HG03571 (cell line): ENCODE measurements around the gene TMOD4.

ENCODE experiments used
- ATAC-seq: cut with Tn5 transposase; IDR thresholded peaks from one replicate; pipeline ENCODE4 v1.9.1; 2021; ENCODE audit not compliant: unreplicated experiment

Gene TMOD4

DNA sequence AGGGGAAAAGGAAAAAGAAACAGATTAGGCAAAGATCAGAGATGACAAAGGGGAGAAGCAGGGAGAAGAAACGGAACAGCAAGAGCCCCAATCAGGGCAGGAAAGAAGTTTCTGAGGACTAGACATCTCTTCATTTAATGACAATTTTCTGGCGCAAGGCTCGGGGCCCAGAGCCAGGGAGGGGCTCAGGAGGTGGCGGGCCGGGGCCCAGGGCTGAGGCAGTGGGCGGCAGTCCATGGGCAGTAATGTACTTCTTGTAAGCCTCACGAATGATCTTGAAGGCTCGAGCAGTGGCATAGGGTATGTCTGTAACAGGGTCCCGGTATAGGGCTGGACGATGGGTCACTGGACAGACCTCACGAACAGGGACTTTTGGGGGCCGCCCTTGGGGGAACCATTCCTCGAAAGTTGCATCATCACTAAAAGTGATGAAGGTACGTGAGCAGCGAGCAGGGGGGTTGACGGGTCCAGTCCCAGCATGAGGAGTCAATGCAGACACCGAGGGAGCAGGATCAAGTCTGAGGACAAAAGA is 799 bp upstream of the TMOD4 start:
- no peak for ATAC-seq

DNA sequence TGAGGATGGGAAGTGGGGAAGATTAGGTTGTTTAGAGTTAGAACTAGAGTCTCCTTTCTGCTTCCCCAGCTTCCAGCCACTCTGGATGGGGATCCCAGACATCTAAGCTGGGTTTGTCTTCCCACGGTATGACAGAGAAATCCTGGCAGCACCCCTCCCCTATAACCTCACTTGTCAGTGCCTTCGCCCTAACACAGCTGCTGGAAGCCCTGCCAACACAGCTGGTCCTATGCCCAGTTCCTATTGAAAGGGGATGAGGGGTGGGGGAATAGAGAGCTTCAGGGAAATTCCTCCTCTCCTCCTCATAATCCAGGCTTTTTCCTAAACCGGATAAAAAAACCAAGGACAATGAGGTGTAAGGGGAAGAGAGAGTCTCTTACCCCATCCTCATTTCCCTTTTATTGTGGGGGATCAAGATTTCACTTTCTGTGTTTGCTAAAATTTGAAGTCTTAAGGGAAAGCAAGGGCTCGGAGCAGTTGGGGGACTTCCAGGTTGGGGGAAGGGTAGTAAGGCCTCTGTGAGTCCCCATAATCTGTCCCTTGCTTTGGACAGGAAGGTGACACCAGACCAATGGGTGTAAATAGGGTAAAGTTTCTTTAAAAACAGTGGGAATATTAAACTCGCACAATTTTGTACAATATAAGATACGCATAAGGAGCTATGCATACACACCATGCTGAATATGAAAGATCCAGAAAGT is 590 bp downstream of the TMOD4 start:
- no peak for ATAC-seq

DNA sequence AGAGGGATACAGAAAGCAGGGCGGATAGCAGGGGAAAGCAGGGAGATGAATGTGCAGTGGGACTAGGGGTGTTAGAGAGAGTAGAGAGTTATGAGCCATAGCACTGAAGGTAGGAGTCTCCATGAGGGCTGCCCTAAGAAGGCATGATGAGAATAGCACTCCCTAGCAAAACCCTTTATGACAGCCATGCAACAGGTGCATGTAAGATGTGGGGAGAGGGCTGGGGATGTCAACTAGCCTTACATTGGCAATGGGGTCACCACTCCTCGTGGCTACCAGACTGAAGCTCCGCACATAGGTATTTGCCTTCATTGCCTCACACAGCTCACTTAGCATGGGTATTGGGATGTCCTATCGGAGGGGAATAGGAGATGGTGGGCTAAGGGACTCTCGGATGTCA is 4.6 kb downstream of the TMOD4 start:
- no peak for ATAC-seq

DNA sequence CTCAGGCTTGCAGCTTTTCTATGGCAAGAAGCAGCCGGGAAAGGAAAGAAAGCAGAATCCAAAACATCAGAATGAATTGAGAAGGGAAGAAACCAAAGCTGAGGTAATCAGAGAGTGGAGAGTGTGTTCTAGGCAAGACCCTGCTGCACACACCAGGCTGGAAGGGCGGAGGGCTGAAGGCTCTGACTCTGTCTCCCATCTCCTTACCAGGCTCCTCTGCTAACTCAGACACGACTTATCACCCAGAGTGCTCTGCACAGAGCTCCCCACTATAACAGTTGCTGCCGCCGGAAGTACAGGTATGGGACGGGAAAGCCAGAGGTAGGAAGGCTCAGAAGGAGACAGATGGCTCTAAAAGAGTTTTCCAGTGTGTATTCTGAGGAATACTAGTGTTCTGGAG is 8.7 kb downstream of the TMOD4 start:
- ATAC-seq: no peak

DNA sequence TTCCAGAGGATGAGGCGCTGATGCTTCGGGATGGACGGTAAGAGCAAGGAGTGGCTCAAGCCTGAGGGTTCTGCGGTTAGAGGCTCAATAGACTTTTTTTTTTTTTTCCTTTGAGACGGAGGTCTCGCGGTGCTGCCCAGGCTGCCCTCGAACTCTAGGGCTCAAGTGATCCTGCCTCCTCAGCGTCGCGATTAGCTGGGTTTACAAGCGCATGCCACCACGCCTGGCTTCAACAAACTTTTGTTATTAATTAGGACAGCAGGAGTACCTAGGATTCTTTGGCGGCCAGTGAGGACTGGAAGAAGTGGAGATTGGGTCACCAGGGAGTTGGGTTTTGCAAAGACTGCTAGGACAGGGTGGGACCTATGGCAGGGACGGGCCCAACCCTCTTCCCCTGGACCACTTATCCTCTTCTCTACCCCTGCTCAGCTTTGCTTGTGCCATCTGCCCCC is 9.2 kb downstream of the TMOD4 start:
- no peak for ATAC-seq

DNA sequence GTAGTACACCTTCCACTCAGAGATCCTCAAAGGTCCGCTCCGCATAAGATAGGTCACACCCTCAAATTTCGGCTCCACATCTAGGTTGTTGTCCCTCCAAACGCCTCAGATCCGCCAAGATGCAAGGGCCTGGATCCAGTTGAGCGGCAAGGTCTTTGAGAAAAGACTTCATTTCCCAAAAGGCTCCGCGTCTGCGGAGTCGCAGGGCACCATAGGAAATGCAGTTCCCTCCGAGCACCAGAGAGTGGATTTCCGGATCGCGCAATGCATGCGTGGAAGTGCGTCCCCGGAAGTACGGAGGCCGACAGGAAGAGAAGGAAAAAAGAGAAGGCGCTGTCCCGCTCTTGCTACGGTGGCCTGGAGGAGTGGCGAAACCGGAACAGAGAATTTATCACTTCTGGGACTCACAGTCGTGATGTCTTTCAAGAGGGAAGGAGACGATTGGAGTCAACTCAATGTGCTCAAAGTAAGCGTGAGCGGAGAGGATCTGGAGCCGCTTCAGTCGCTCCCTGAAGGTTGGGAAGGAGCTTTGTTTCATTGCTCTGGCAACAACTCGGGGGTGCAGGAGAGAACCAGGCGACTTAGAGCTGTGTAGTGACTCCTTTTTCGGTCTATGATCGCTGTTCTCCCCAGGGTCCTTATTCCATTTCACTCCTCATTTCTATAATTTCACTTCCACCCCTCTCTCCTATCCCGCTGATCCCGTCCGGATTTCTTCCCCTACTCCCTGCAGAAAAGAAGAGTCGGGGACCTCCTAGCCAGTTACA is 9.9 kb downstream of the TMOD4 start, which contains the start of the genes LYSMD1 and SCNM1:
TSS of gene LYSMD1 (minus strand) at position 165 of the 767 bp plus-strand sequence. CDS start 644 bp downstream, outside the sequence.
TSS of gene SCNM1 (plus strand) at position 407 of the 767 bp plus-strand sequence. CDS start at position 416, 9 bp downstream.
- ATAC-seq: peak; percentile 86

DNA sequence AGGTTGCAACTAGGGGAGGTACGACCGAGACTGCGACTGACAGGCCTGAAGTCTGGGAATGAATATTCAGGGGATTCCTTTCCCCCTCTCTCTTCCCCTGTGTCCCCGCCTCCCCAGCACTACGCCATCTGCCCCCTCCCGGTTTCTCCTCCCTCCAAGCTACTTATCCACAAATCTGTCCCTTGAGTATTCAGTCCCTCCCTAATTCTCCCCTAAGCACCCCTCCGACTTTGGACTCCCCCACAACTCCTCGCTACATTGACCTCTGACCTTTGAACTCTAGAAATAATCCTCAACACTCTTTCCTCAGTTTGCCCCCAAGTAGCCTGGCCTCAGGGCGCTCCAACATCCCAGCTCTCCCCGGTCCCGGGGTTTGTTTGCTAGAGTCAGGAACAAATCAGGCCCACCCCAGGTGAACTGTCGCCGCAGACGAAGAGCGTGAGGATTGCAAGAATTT is 10.5 kb downstream of the TMOD4 start:
- no peak for ATAC-seq

DNA sequence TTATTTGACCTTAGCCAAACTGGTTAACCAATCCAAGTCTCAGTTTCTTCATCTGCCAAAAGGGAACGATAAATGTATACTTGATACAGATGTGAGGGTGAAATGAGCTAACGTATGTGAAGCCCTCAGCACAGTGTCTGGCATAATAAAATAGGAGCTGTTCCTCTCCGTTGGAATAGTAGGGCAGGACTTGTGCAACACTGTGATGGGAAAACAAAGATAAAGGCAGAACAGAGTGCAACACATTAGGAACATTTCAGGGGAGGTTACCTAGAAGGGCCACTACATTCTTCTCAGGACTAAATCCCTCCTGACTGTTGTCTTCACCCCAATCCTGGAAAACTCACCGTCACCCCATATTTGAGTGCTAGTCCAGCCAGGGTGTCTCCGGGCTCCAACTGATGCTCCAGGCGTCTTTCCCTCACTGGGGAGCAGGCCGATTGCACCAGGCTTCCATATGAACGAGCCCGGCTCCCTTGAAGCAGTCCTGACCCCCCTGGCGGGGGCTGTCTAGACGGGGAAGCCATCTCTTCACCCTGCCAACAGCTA is 11.0 kb downstream of the TMOD4 start:
- ATAC-seq: no peak

DNA sequence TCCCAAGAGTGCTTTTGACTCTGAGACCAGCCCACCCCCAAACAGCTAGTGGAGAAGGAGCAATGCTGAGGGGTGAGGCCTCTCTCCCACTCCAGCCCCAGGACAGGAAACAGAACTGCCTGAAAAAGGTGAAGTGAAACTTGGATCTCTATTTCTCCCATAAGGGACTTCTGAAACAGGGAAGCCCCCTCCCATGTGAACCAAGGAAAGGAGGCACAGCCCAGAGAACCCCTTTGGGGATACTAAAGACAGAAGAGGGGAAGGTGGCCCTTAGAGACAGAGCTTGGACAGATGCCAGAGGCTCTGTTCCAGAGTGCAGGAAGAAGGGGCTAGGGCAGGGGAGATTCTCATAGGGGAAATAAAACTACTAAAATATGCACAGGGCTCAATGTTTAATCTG is 16.4 kb downstream of the TMOD4 start:
- no peak for ATAC-seq

DNA sequence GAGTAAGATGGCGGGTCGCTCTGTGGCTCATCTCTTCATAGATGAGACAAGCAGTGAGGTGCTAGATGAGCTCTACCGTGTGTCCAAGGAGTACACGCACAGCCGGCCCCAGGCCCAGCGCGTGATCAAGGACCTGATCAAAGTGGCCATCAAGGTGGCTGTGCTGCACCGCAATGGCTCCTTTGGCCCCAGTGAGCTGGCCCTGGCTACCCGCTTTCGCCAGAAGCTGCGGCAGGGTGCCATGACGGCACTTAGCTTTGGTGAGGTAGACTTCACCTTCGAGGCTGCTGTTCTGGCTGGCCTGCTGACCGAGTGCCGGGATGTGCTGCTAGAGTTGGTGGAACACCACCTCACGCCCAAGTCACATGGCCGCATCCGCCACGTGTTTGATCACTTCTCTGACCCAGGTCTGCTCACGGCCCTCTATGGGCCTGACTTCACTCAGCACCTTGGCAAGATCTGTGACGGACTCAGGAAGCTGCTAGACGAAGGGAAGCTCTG is 17.0 kb downstream of the TMOD4 start:
- no peak for ATAC-seq

DNA sequence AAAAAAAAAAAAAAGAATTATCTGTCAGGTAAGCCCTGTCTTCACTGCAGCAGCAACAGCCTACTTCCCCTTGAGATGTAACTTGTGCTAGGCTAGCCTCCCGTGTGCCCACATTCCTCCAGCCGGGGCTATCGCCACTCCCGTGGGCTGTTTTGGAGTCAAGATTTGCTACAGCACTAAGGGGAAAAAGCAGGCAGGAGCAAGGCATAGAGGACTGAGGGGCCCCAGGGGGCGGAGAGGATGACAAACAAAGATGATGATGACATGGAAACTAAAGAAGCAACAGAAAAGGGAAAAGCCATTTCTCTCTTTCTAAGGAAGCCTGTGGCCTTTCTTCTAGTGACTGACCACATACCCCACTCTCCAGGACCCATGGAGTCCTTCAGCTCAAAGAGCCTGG is 17.5 kb downstream of the TMOD4 start:
- ATAC-seq: no peak

DNA sequence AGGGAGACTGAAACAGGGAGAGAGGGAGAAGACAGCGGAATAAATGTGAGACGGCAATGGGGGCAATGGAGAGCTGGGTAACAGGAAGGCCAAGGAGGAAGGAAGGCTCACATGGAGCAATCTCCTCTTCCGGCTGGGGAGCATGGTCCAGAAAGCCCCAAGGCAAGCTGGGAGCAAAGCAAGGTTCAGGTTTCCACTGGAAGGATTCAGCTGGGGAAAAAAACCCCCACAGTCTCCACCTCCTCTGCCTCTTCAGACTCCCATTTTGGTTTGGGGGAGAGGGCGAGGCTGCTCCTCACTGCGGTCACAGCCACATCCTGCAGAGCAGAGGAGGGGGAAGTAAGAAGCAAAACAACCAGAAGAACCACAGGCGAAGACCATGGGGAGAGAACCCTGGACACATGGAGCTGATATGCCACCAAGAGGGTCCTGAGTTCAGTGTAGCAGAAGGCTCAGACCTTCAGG is 18.7 kb downstream of the TMOD4 start:
- ATAC-seq: peak; percentile 40

DNA sequence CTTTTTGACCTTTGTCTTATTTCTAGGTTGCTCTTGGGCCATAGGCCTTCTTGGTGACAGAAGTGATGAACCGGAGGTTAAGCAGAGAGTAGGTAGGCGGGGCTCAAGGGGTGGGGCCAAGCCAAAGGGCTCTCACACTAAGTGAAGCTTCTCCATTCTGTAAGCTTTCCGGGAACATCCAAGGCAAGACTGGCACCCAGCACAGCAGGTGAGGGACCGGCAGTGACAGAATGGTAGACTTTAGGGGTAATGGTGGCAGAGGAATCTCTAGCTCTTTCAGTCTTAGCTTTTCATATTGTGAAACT is 19.3 kb downstream of the TMOD4 start, which contains the start of gene TNFAIP8L2:
TSS of gene TNFAIP8L2 (plus strand) at position 135 of the 305 bp plus-strand sequence. CDS start 2,049 bp downstream, outside the sequence.
- no peak for ATAC-seq

DNA sequence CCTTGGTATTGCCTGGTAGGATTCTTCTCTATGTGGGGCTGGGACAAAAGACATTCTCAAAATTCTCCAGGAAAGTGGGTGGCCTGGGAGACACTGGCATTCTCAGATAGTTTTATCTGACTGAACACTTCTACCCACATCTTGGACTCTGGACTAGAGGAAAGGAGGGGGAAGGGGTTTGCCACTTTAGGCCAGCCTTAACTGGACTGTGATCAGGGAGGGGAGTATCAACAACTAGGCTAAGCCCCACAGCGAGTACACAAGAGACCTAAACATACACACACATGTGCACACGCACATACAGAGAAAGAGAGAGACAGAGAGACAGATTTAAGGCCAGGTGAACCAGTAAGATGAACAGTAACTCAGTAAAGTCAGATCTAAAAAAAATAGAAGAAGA is 28.1 kb downstream of the TMOD4 start:
- no peak for ATAC-seq

DNA sequence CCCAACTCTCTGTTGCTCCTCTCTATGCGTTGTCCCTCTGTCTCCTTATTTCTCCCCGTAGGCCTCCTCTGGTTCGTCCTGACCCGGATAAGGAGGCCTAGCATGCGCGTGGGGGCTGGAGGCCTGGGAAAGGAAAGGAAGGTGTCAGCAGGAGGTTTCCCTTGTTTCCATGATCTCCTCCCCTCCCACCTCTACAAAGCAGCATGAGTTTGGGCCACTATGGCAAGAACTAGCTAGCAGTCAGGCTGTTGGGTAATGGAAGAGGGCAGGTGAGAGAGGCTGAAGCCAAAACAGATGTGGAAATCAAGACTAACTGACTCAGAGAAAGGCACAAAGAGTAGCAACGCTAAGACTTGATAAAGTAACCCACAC is 28.7 kb downstream of the TMOD4 start:
- no peak for ATAC-seq

DNA sequence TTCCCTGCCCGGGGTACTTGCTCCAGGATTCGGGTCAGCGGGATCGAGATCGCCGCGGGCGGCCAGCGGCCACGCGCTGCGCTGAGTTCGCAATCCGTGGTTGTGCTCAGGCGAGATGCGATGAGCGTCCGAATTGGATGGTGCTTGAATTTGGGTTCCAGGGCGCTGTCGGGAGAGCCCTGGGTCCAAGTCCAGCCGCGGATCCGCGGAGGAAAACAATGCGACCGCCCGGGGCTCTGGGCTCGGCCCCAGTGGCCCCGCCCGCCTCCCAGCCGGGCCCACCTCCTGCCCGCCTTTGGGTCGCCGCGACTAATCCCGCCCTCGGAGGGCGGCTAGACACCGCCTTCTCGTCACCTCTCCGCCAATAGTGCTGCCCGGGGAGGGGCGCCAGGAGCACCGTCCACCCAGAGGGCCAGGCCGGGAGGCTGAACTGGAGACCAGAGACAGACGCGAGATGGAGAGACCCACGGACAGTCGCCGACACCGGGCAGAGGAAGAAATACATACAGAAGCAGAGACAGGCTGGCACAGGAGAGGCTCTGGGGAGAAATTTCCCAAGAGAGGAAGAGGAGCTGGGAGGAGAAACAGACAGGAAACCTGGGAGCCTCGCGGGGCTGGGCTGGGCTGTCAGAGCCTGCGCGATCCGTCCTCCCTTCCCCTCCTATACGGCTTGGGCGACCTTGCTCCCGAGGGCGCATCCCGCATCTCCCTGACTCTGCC is 29.2 kb downstream of the TMOD4 start, which contains the start of gene SEMA6C:
TSS of gene SEMA6C (minus strand) at position 220 of the 720 bp plus-strand sequence. CDS start 4,010 bp downstream, outside the sequence.
- ATAC-seq: peak; percentile 99

DNA sequence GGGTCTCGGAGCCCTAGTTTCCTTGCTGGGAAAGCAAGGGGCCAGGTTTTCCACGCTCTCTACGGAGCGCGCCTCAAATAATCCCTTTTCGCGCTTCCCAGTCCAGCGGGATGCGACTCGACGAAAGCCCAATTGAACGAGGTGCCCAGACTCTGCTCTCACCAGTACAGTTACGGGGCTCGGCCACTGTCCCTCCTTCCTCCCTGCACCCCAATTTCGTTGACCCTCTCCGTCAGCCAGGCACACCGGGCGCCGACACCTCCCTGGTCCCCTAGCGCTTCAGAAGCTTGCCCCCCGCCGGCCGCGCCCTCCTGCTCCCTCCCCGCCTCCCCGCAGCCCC is 29.7 kb downstream of the TMOD4 start:
- no peak for ATAC-seq

DNA sequence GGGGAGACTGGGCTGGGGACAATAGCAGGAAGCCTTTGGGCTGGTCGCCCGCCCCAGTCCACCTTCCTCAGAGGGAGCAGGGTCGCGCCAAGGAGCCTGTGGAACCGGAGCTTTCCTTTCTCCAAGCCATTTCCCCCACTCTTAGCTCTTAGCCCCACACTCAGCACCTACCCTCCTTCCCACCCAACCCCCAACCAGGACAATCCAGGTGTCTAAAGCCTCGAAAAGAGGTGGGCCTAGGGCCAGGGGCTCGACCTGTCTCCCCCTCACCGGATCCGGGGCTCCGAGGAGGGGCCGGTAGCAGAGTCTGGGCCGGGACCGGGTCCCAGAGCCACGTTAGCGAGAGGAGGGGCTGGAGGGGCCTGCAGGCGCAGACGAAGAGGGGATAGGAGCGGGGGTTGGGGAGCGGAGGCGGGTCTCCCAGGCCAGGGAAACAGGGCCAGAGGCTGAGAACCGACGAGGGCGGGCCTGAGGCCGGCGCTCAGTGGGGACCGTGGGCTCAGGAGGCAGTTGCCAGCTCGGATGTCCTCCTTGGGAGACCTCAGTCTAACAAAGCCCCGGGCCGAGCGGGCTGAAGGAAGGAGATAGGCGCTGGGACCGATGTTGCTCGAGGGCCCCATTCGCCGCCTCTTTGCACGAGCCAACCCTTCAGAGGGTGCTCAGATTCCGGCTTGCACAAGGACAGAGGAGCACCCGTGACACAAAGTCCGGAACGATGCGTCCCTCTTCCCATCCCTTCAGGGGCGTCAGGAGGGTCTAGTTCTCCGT is 30.3 kb downstream of the TMOD4 start:
- no peak for ATAC-seq

DNA sequence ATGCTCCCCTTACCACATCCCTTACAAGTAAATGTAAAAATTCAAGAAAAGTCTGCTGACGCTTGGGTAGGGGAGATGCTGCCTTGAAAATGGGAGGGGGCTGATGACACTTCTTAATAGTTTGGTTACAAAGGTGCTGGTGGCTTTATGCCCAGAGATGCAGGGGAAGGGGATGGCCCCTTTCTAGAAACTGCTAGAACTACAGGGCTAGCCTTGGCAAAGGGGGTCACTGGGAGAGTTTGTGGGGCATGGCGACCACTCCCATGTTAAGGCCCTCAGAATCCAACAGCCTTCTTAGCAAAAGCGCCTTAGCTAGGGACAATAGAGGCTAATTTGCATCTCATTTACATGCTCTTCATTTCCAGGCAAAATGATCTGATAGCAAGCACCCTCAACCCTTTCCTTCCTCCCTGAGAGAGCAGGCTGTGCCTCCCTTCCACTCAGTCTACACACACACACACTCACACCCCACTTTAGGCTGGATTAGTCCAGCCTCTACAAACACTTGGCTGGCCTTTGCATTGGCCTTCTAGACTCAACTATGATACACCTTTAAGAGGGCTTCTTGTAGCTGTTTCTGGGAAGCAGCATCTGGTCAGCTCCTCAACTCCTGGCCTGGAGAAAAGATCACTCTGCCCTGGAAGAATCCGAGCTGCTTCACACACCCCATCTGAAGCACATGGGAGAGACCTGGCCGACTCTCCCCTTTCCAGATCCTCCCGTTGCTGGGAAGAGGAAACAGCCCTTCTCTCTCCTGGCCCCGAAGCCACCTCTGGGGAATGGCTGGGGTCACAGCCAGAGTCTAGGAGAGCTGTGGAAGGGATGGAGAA is 31.1 kb downstream of the TMOD4 start:
- ATAC-seq: no peak
